ENCODE results near the gene BCAT1.

DNA sequence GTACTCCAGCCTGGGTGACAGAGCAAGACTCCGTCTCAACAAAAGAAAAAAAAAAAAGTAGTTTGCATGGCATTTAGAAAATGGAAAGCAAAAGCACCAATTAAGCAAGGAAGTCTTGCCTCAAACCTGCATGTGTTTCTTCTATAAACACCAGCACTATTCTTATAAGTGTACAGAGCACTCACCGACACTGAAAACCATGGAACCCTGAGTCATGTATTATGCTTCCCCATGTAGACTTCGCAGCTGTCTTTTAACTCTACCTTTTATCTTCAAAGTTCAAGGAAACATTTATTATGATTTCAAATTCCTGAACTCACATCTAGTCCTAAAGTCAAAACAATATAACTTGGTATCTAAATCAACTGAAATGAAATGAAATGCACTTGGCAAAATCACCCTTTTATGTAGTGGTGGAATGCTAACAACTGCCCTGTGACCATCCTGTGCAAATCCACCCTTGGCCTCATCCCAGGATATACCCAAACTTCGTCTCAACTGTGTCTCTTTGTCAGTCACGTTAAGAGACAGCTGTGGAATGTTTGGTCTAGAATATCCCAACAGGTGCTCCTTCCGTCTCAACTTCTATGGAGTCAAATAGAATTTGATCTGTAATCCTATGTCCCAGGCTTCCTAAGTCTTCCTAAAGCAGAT, 4.8 kb downstream of the BCAT1 start:
- TF ChIP-seq, protein P1, sequence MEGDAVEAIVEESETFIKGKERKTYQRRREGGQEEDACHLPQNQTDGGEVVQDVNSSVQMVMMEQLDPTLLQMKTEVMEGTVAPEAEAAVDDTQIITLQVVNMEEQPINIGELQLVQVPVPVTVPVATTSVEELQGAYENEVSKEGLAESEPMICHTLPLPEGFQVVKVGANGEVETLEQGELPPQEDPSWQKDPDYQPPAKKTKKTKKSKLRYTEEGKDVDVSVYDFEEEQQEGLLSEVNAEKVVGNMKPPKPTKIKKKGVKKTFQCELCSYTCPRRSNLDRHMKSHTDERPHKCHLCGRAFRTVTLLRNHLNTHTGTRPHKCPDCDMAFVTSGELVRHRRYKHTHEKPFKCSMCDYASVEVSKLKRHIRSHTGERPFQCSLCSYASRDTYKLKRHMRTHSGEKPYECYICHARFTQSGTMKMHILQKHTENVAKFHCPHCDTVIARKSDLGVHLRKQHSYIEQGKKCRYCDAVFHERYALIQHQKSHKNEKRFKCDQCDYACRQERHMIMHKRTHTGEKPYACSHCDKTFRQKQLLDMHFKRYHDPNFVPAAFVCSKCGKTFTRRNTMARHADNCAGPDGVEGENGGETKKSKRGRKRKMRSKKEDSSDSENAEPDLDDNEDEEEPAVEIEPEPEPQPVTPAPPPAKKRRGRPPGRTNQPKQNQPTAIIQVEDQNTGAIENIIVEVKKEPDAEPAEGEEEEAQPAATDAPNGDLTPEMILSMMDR (IDR thresholded peaks at IDR 0.05): no peak
- TF ChIP-seq POLR2A (IDR thresholded peaks at IDR 0.05): no peak
